Cortex of kidney (tissue), 1 donor: ENCODE results near the gene SESN2.

Experiments
- DNase-seq: peaks from one replicate; lab custom pipeline; 2025; lab: John Stamatoyannopoulos, UW

Gene SESN2

GRCh38 chr1:28329395-28330153, 70.3 kb downstream of the SESN2 start:
- DNase-seq, result no peak
